Measurements from ENCODE around the gene RNFT2. TPM values are rescaled to one million over a fixed set of nuclear protein-coding genes. Genes with fewer than 3 reads are reported as not detected.

Gene RNFT2
- total RNA-seq, 1 experiment from 2014 or later: 34.9 TPM

GRCh38 chr12:116861320-116861719 is 123.2 kb downstream of the RNFT2 start:
- Histone ChIP-seq H3K4me1 (ENCODE audit: control insufficient read depth in 1 of 2, insufficient read depth in 2 of 2, low read length in 2 of 2) (peaks cover 13 to 22% of the 10 kb centered on the region in 2 experiments), H4K20me1 (ENCODE audit: insufficient read depth) (no peaks in the 10 kb centered on the region), H3K36me3 (ENCODE audit: control insufficient read depth in 1 of 2, insufficient read depth in 2 of 2, low read length in 2 of 2) (no peaks in the 10 kb centered on the region), H2AFZ (ENCODE audit: low read depth, low read length, poor library complexity, severe bottlenecking) (no peak overlapping the region), H3K27me3 (ENCODE audit: insufficient read depth, low read length) (no peaks in the 10 kb centered on the region), H3K4me2 (ENCODE audit: low read length) (no peak overlapping the region), H3K79me2 (ENCODE audit: insufficient read depth, low read length) (no peaks in the 10 kb centered on the region), H3K9me3 (ENCODE audit: control insufficient read depth in 1 of 2, insufficient read depth in 1 of 2, low read depth in 1 of 2, low read length in 2 of 2) (no peaks in the 10 kb centered on the region), H3K9ac (ENCODE audit: low read length) (no peak overlapping the region), H3K9me2 (ENCODE audit: insufficient read depth) (no peaks in the 10 kb centered on the region), H3K27ac (ENCODE audit: low read depth, low read length) (no peak overlapping the region), H3K4me3 (replicated peaks in 1 of 2; ENCODE audit: low read depth in 1 of 2, low read length in 2 of 2) (no peak overlapping the region)
- BruUV-seq (replicated peaks): no TSS peak
- intact Hi-C loops (cut with micrococcal nuclease): no loop called here
- CTCF ChIA-PET: interaction anchor here (0.6 kb wide), 1 partner anchor 16 kb away, joined by 3 read pairs; no protein-coding TSS in a partner anchor
- POLR2A ChIA-PET: no interaction called here
- DNase-seq (ENCODE audit: low read depth, low spot score) (no peak), ATAC-seq (no peak)
- TF ChIP-seq TCF7L2 (IDR thresholded peaks at IDR 0.05; ENCODE audit: borderline replicate concordance, extremely low read depth, insufficient read depth, insufficient read length) (no peak), REST (IDR thresholded peaks at IDR 0.05; ENCODE audit: low read depth) (no peak), CTCF (IDR thresholded peaks at IDR 0.05 in 2 of 3, conservative IDR thresholded peaks at IDR 0.05 in 1 of 3; ENCODE audit: borderline replicate concordance in 1 of 3, insufficient read depth in 1 of 3, low read depth in 2 of 3, low read length in 2 of 3) (no peak), ZFX (IDR thresholded peaks at IDR 0.05) (no peak), CBX3 (IDR thresholded peaks at IDR 0.05; ENCODE audit: low read depth) (no peak), RAD21 (IDR thresholded peaks at IDR 0.05; ENCODE audit: low read depth) (no peak), JUND (IDR thresholded peaks at IDR 0.05) (no peak), CEBPB (IDR thresholded peaks at IDR 0.05; ENCODE audit: low read depth) (no peak)
- RAD21 ChIA-PET (ENCODE audit: low non-redundant PET in 1 of 2, low total read pairs in 2 of 2, uncharacterized antibody in 2 of 2, unreplicated experiment in 2 of 2): no interaction called here

Data from HCT116 (cell line).